GM21390 (cell line): ENCODE results near the gene CD4.

Experiments used
- ATAC-seq: cut with Tn5 transposase; IDR thresholded peaks from one replicate; pipeline ENCODE4 v1.9.1; 2021; ENCODE audit not compliant: unreplicated experiment

The CD4 gene

DNA sequence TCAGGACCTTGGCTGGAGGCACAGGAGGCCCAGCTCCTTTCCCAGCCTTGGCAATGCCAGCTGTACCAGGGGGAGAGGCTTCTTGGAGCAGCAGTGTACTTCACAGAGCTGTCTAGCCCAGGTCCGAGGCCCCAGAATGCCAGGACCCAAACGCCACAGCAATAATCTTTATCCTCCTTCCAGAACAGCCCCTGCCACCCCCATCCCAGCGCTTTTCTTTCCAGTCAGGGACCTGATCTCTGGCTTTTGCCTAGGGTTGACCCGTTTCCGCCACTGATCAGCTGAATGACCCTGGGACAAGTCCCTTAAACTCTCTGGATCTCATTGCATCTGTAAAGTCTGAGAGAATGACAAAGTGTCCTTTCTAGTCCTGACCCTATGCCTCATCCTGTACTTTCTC is 11.9 kb upstream of the CD4 start:
- ATAC-seq = no peak

DNA sequence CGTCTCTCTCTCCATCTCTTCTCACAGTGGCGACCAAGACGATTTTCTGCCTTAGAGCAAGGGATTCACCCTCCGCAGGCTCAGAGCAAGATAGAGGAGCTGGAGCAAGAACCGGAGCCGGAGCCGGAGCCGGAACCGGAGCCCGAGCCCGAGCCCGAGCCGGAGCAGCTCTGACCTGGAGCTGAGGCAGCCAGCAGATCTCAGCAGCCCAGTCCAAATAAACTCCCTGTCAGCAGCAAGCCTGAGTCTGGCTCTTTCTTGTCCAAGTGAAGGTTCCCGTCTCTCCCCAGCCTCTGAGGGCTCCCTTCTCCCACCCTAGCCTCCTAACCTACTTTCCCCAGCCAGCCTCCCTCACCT is 11.1 kb upstream of the CD4 start:
- no peak for ATAC-seq

DNA sequence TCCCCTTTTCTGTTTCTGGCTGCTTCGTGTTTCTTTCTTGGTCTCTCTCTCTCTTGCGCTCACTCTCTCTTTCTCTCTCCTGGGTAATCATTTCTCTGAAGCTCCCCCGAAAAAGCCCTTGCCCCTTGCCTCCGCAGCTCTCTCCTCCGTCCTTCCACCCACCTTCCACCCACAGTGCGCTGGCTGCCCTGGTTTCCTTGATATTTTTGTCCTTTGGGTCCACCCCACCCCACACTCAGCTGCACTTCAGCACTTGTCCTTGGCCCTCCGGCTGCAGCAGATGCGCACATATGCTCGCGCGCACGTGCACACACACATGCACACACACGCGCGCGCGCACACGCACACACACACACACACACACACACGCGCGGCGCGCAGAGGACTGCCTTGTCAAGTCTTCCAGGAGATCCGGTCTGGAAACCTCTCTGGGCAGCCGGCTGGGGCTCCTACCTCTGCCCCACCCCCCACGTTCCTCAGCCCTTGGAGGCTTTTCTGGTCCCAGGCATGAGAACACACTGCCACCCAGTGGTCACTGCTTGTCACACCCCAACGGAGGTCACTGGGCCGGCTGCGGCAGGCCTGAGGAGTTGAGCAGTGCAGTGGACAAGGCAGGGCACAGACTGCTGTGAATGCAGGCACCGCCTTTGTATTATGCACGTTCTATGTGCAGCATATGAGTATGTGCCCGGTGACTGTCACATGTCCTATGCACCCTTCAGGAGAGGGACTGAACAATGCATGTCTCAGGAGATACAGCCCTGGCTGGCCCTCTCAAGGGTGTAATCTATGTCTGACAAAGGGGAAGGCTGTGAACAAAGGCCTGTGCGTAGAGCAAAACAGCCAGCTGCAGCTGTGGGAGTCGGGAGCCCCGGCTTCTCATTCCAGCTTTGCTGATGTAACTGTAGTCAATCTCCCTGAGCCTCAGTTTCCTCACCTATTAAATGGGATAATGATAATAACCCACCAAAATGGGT is 10.5 kb upstream of the CD4 start:
- ATAC-seq = peak; percentile 74

DNA sequence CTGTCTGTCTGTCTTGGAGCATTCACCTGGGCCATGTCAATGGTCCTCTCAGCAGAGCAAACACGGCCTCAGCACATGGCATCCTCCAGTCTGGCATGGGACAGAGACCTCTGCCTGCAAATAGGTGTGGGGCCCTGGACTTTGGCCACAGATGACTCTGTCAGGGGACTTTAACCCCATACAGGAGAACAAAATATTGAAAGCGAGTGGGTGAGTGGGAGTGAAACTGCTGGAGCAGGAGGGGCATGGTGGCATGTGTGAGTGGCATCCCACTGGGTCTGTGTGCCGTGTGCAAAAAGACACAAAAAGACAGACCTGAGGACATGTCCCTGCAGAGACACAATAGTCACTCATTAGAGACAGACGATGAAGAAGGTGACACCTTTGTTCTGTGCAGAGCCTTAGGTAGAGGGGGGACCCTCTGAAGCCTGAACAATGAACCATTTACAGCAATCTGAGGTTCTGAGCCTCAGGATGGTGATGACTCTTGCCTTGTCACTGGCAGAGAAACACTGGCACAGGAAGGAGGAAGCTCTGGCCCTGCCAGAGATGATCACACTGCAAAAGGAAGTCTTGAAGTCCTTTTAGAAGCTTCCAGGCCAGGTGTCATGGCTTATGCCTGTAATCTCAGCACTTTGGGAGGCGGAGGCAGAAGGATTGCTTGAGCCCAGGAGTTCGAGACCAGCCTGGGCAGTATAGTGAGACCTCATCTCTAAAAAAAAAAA is 9.5 kb upstream of the CD4 start:
- ATAC-seq = no peak

DNA sequence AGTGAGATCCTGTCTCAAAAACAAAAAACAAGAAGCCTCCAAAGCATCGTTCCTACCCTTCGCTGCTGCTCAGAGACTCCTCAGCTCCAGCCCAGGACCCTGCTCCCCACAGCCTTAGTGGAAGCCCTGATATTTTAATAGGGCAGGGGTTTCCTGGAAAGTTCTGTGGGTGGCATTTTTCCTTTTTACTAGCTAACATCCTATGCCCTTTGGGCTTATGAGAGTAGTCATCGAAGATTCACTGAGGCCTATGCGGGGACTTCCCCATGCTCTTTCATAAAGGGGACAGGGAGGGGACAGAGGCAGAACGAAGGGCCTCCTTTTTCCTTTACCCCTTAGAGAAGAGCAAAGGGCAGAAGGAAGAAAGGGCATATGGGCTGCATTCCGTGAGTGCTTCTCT is 8.8 kb upstream of the CD4 start:
- no peak for ATAC-seq

GRCh38 chr12:6782119-6782518 is 7.2 kb upstream of the CD4 start:
- ATAC-seq = no peak

GRCh38 chr12:6782850-6783566 is 6.3 kb upstream of the CD4 start:
- no peak for ATAC-seq

DNA sequence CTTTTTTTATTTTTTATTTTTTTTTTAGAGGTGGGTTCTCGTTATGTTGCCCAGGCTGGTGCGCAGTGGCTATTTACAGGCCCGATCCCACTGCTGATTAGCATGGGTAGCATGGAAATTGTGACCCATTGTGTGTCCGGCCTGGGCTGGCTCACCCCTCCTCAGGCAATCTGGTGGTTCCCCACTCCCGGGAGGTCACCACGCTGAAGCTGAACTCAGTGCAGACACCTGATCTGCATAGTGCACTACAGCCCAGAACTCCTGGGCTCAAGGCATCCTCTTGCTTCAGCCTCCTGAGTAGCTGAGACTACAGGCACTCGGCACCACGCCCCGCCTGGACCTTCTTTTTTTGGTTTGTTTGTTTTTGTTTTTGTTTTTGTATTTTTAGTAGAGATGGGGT is 5.5 kb upstream of the CD4 start:
- ATAC-seq = no peak

- no peak for ATAC-seq
These were observed 5.0 kb upstream of the CD4 start for GRCh38 chr12:6784296-6784695.

DNA sequence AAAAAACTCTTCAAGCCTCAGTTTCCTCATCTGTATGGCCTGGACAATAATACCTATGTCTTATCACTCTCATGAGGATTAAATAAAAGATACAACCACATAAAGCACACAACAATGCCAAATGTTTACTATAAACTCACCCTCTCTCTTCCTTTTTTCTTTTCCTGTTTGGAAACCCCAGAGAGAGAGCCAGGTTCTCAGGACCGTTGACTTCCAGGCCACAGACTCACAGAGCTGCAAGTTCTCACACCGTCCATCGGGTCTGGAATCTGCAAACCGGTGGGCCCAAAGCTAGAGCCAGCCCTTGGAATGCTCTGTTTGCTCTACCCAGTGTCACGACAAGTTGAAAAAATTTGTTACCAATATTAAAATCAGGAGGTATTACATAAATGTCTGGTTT is 4.6 kb upstream of the CD4 start:
- ATAC-seq = no peak

- no peak for ATAC-seq
These were observed 2.8 kb upstream of the CD4 start for GRCh38 chr12:6786416-6787094.

DNA sequence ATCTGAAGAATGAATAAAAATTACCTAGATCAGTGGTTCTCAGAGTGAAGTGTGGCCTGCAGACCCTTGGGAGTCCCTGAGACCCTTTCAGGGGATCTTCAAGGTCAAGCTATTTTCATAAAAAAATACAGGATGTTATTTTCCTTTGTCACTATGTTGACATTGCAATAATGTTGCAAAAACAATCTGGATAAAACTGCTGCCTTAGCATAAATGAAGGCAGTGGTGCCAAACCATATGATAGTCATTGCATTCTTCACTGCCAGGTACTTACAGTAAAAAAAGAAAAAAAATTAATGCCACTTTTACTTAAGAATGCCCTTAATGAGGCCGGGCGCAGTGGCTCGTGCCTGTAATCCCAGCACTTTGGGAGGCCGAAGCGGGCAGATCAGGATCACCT is 2.0 kb upstream of the CD4 start:
- no peak for ATAC-seq

DNA sequence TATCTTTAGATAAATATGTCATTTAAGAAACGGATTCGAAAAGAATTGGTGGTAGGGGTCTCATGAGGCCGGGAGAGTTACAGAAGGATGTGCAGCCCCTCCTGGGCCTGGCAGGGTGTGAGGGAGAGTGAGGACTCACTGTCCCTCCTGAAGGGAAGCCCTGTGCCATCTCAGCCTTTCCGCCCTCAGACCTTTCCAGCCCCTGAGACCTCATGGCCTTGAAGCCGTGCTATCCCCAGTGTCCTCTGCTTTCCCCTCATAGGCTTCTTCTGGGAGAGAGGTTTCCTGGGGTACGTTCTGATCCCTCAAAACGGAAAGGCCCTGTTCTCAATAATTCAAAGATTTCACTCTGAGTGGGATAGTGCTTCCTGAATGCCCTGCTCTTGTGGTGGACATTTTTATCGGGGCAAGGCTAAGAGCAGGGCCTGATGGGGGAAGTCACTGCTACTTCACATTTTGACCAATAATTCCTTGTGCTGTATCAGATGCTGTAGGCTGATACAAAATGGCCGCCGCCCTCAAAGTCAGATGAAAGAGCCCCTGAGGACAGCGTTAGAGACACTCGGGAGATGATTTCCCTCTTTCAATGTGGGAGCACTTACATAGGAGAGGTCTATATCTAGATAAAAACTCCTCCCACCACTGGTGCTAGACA is 1.3 kb downstream of the CD4 start:
- no peak for ATAC-seq

DNA sequence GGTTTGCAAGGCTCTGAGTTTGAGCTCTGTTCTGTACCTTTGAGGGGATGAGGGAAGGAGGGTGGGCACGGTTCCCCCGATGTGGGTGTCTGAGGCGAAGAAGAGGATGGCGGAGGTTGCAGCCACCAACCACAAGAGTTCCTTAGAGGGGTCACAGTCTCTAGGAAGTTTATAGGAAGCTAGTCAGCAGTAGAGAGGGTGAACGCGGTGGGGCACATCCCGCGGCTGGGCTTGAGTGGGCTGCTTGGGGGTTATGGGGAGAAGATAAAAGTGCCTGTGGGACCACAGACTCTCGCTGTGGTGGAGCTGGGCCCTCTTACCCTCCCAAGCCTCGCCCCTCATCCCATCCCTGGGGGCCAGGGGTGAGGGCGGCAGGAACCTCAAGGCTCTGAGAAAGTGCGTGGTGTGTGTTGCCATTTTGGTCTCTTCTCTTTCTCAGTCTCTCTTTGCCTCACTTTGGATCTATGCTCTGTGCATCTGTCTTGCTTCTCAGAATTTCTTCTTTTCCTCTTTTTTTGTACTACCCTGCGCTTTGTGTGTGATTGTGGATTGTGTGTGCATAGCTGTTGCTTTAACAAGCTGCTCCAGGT is 2.7 kb downstream of the CD4 start:
- ATAC-seq = no peak

DNA sequence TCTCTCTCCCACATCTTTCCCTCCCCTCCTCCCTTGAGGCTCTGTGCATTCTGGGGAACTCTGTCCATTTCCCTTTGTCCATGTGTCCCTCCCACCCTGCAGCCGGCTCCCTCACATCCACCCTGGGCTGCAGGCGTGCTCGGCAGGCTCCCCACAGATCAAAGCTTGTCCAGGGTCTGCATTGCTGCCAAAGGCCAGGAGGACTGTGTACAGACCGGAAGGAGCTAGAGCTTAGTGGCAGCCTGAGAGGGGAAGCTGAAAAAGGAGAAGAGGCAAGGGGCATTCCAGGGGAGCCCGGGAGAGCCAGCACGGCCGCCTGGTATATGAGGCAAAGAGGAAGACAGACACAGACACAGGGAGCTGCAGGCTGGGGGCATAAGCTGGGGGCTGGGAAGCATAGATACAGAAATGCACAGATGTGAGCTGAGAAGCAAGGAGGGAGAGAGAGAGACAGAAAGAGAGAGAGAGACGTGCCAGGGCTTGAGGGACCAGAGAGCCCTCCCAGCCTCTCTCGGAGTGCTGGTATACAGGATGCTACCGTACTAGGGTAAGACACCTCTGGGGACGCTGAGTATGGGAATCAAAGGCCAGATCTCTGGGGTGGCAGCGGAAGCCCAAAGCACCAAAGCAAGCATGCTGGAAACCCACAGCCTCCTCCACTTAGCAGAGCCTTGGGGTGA is 3.3 kb downstream of the CD4 start:
- no peak for ATAC-seq

DNA sequence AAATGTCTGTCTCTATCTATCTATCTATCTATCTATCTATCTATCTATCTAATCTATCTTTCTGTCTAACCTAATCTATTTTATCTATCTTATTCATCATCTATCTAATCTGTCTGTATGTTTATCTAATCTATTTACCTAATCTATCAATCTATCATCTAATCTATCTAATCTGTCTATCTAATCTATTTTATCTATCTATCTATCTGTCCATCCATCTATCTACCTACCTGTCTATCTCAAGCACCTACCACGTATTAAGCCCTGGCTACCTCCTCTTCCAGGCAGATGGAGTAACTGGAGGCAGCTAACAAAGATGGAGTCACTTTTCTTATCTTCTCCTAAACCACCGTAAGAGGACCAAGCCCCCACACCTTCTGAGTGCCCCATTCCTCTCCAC is 5.8 kb downstream of the CD4 start:
- ATAC-seq = no peak

- no peak for ATAC-seq
These were observed 7.2 kb downstream of the CD4 start for GRCh38 chr12:6796576-6796975.

DNA sequence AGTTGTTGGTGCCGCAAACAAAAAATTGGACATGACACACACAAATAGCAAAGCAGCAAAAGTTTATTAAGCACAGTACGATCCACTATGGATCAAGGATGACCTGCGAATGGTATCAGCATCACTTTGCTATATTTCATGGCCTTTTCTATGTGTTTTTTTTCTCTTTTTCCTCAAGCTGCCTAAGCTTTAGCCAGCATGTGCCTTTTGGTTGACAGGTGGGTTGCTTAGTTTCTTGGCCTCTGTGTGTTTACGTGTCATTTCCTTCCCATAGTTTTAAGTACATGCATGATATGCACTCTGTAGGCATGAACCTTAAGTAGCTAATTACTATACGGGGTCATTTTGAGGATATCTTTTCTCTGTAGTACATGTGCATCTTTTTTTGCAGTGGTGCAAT is 9.8 kb downstream of the CD4 start:
- no peak for ATAC-seq

DNA sequence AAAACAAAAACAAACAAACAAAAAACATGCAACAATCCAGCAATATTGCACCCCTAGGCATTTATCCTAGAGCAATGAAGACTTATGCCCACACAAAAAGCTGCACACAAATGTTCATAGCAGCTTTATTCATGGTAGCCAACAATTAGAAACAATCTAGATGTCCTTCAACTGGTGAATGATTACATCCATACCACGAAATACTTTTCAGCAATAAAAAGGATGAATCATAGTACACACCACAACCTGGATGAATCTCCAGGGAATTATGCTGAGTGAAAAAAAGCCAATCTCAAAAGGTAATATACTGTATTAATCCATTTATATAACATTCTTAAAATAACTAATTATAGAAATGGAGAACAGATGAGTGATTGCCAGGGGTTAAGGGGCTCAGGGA is 17.8 kb downstream of the CD4 start:
- no peak for ATAC-seq

DNA sequence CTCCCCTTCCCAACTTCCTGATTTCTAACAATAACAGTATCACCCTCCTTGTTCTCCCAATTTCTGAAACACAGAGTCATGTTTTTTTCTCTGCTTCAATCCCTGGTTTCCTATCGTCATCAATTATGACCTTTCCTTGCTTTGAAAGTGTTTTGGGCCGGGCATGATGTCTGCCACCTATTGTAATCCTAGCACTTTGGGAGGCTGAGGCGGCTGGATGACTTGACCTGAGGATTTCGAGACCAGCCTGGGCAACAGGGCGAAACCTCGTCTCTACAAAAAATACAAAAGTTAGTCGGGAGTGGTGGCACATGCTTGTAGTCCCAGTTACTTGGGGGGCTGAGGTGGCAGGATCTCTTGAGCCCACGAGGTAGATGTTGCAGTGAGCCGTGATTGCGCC is 19.7 kb downstream of the CD4 start:
- ATAC-seq = no peak
